ENCODE results near the gene ZNF521.

DNA sequence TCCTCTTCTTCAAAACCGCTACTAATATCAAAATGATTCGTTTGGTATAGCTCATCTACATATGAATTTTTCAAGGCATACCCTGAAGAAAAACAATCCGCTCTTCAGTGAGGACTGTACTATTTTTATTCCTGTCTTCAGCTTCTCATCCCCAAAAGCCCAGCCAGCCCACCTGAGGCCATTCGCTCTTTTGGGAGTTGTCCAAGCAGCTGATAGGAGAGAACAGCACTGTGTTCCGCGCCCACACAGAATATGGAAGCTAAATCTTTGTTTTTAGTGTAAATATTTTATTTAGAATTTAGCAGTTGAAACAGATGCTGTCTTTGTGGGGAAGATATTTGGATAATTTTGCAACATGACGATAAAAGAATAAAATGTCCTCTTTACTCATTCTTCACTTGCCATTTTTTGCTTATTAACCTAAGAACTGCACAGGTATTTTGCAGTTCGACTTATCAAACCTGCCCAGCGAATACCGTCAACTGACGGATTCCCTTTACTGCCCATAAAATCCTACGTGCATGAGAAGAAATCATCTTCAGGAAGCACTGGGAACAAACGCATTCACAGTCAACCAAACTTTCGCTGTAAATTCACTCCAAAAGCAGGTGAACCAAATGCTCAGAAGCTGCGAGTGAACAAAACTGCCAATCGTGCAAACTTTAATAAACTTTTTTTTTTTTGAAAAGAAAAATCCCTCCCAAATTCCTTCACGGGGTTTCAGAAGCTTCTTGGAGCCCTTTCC lies 3.4 kb downstream of the ZNF521 start:
- TF ChIP-seq, protein P1, sequence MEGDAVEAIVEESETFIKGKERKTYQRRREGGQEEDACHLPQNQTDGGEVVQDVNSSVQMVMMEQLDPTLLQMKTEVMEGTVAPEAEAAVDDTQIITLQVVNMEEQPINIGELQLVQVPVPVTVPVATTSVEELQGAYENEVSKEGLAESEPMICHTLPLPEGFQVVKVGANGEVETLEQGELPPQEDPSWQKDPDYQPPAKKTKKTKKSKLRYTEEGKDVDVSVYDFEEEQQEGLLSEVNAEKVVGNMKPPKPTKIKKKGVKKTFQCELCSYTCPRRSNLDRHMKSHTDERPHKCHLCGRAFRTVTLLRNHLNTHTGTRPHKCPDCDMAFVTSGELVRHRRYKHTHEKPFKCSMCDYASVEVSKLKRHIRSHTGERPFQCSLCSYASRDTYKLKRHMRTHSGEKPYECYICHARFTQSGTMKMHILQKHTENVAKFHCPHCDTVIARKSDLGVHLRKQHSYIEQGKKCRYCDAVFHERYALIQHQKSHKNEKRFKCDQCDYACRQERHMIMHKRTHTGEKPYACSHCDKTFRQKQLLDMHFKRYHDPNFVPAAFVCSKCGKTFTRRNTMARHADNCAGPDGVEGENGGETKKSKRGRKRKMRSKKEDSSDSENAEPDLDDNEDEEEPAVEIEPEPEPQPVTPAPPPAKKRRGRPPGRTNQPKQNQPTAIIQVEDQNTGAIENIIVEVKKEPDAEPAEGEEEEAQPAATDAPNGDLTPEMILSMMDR (conservative IDR thresholded peaks at IDR 0.05) = no peak
- no peak for TF ChIP-seq EZH2 (IDR thresholded peaks at IDR 0.05; ENCODE audit: low read depth)

Data from PC-9 (cell line).